ENCODE measurements around the gene AFF3.

Gene AFF3

DNA sequence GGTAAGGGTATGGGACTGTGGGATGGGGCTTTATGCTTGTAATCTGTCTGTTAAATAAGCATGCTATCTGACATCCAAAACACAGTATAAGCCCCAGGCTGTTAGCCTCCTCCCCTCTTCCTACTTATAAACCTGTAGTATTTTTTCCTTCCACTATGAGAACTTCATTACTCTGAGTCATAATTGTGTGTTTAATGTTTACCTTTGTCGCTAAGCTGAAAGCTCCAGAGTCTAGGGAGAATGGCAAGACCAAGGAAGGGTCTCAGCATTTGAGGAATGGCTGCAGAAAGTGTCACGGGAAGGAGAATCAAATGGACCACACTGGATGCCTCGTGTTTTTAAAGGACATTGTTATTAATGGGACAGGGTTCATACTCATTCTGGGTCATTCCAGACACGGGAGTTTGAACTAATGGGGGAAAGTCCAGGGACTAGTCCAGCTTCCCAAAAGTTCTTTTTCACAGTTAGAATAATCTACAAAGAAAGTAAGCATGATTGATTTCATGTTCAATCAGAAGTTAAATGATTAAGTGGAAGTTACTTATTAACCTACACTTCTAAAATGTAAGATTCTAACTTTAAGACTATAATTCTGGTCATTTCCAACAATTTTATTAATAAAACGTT, 292.2 kb downstream of the AFF3 start:
- no peak for DNase-seq

DNA sequence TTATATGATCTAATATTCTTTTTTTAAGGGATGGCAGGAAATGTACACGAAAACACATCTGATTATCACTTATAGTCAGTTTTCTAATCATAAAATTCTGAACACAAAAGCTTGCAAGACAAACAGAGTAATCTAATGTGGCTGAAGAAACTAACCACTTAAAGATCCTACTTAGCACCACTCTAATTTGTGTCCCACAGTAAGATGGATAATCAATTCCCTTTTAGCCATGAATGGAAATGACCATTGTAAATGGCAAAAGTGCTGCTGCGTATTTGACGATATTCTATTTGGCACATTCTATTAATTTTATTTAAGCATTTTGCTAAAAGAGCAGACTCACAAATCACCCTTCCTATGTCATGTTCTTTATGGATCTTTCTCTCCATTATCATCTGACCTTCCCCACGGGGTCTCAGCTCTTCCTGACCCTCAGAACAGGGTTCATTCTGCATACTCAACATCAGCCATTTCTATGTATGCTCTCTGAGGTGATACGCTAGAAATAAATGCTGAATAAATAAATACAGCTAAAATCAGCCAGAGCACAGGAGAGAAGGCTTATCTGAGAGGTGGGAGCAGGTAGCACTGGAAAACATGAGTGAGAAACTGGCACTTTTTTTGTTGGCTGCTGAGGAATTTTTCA, 295.8 kb downstream of the AFF3 start:
- DNase-seq = no peak

DNA sequence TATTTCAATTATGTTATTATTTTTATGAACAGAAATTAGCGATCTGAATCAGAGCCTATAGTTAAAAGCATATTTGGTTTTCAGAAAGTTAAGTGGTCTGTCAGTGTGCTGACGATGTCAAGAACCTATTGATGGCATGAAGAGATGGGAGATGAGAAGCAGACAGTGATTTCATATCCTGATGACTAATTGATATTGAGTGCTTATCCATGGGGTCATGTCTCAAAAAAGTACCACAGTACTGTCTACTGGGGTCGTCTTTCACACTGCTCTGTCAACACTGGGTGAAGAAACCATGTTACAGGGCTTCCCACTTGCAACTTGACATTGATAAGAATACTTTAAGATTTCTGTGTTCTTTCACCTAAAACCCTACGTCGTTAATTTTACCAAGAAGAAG, 297.1 kb downstream of the AFF3 start:
- no peak for DNase-seq

DNA sequence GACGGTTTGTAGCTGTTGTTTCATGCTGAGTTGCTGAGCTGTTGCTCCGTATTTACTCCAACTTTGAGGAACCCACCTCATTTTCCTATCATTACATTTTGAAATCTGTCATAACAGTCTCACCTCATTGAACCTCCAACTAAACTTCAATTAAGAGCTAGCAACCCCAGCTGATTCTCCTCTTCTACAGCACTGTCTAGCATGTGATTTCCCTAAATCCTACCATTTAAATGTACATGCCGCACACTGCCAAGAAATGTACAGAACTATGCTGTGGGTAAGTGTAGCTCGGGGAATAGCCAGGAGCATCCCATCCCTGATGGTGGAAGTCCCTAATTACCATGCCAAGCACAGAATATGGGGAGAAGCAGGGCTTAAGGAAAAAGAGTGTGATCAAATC, 299.9 kb downstream of the AFF3 start:
- no peak for DNase-seq

DNA sequence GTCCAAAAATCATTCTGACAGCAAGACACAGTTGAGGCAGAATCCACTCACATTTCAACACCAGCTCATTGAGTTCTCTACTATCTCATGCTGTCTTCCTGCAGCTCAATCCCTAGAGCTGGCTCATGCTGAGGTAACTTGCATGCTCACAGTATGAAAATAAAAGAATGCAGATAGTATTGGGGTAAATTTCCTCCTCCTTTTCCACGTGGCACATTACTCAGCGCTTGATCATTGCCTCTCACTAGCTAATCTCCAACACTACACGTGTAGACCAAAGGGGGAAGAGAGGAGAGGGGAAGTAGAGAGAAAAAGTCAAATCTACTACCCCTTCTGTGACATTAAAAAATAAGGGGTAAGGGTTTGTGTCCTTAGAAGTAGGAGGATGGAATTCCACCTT, 300.6 kb downstream of the AFF3 start:
- no peak for DNase-seq

DNA sequence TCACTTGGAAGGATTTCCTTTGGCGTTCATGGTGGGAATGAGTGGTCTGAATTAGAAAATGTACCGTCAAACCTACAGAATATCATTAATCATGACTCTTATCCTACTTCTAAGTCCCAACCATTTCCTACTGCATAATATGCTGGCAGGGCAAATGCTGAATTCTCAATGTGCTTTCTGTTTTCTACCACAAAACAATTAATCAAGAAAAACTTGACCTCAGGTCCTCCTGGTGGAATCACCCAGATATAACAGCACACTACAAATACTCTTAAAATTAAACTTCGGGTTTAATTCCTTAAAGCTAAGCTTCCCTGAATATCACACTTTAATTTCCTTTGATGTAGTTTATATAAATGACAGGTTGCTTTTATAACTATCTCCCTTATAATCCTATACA, 301.6 kb downstream of the AFF3 start:
- no peak for DNase-seq

DNA sequence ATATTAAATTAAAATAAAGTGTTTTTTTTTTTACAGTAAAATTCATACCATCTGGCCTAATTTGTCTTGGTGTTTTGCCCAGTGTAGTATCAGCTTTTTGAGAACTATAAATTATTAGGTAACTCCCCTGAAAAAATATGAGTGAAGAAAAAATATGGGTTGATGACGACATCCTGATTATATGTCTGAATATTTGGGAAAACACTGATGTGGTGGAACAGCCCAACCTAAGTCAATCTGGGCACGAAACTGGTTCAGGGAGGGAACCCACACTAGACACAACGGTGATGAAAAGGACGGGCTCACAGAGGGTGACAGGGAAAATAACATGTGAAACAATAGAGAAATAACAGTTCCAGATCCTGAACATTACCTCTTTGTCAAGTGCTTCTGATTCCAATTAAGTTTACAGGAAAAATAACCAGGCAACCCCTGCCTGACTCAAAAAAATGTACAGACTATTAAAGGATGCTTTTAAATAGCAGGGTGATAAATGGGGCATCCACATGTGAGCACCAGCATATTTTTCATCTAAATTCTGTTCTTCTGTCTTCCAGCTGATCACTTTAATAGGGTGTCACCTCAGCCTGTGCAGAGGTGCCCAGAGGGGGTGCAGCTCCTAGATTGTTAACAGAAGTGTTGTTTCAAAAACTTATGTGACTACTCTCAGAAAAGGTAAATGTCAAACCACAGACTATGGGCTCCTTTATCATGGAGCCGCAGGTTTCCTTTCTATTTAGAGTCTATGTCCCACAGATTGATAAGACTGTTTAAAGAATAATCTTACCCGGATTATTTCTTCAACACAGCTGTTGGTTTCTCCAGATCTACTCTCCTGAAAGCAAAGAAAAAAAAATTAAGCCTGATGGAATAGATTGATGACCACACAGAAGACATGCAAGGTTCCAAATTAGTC, 305.4 kb downstream of the AFF3 start:
- no peak for DNase-seq

DNA sequence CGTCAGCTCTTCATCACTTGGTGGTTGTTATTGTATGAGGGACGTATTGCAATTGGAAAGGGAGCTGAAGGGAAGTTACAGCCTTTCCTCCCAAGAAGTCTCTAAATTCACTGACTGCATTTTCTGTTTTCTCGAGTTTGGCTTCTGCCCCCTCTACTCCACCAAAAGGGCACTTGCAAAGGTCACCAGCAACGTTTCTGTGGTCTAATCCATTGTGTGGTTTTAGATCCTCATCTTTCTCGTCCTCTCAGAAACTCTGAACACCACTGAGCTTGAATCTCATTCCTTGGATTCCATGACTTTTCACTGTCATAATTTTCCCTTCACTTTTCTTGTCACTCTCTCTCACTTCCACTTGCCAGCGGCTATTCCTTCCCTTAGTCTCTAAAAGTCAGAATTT, 308.0 kb downstream of the AFF3 start:
- no peak for DNase-seq

DNA sequence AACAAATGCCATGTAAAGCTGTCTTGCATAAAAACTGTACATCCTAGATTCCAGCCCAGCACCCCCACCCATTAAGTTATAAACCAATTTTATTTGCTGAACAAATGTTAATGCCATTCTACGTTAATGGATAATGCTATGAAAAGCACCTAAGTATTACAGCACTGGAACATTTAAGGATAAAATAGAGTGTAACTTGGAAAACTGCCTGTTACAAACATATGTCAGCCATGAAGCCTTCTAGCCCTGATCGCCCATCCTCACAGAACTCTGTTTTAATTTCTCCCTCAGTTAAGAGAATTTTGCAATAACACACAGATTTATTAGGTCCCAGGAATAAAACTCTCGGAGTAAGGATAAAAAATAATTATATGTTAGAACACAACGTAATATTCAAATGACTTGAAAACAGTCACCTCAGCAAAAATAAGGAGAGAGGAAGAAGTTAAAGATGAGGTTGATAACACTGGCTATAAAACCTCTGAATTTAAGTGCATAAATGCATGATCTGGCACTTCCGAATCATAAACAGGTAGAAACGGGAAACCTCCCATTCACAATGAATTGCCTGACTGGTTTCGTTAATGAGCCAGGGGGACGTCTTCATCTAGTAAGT, 308.7 kb downstream of the AFF3 start:
- DNase-seq = no peak

DNA sequence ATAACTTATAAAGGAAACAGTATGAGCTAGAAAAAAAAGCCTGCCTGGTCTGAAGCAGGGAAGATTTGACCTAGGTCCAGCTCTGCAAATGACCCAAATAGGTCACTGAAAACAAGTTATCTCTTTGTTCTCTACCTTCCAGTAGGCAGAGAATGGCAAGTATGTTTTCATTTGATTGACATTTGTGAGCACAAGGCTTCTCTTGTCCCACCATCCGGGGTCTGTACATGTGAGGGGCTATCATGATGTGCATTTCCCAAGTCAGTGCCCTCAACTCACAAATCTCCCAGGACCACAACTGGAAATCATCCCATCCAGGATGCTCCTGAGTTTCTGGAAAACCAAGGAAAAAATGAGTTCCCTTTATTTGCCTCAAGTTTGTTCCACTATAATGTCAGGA, 309.5 kb downstream of the AFF3 start:
- DNase-seq = no peak

DNA sequence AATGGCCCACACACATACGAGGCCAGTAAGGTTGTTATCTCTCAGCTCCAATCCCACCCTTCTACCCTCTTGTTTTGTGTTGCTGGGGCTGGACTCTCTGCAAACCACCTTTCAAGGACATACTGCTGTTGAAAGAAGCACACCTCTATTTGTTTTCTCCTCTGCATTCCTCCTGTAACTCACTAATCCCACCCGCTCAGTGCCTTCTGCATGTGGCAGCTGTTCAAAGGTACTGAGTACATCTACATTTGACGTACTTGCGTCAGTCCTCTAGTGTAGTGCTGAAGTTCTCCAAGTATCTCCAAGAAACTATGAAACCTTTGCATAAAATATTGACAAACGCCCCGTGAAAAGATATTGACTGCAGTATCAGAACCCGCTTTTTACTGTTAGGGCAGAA, 310.6 kb downstream of the AFF3 start:
- DNase-seq = no peak

DNA sequence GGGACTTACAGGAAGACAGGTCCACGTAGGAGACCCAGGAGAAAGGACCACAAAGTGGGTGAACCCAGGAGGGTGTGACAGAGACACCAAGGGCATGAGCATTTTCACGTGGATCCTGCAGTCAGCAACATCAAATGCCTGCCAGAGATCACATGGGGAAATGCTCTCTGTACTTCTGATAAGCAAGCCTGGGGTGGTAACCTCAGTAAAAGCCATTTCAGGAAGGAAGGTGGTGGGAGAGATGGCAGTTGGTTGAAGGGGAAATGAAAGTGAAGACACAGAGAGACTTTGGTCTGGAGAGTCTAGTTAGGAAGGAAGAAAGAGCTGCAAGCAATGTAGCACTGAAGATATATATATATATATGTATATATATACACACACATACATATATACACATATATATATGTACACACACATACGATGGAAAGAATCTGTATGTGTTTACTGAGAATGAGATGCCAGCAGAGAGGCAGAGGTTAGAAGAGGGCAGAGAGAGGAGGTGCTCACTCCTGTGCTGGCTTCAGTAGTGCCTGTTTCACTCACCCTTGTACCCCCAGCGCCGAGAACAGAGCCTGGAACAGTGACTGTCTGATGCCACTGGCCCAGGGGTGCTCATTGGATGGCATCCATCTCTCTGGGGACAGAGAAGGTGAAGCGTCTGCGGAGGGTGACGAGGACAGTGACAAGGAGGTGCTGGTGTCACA, 314.9 kb downstream of the AFF3 start:
- DNase-seq = no peak

DNA sequence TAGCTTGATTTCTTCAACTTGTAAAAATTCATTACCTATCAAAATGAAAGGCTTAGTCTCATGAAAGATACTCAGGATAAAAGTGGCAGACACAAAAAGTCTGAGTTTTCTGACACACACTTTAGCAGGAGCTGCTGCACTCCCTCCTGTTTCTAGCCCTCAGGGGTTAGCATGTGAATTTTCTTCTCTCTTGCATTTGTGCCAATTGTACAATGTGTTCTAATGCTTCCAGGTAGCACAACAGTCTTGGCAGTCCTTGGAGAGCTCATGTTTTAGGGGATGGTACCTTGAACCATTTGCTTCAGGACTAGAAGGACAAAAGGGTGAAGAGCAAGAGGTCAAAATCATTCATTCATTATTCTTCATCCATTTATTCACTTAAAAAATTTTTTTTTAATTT, 316.8 kb downstream of the AFF3 start:
- no peak for DNase-seq

DNA sequence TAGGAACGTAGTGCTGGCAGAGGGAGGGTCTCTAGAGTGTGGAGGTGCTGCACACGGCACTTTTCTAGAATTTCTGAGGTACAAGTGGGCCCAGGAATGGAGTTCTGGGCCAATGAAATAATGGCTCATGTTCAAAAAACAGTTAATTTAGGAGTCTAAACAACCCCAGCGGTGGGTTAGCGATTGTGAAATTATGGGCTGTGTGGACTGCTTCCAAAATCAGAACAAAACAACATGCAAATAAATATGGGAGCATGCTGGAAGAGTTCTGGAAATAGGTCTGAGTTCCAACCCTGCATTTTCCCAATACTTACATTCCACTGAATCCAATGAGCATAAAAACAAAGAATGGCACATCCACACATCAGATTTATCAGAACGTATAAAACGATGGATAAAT, 317.6 kb downstream of the AFF3 start:
- no peak for DNase-seq

DNA sequence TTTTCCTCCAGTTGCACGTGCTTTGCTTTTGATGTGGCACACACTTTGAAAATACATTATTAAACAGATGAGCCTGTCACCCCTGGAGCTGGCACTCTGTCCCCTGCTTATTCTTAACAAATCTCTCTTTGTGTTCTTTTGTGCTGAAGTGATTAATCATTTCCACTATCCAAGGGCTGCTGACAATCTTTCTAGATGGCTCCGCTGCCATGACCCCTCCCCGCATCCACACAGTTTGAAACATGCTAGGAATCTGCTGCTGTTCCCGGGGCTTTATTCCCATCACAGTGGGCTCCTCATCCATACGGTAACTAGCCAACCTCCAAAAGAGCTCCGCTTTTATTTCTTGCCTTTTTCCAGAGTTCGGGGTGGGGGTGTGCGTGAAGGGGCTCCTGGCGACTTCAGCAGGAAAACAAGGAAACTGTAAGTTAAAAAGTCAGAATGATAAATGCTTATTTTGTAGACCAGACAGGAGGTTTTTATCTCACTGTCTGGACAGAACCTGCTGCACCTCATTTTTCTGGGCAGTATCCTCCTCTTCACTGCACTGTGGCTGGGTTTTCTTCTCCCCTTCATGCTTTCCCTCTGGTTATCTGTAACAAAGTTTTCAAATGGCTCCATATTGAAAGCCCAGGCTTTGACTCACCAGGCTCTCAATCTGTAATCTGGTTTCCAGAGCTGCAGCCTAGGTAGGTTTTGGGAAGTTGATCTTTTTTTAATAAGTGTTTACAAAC, 319.7 kb downstream of the AFF3 start:
- no peak for DNase-seq

DNA sequence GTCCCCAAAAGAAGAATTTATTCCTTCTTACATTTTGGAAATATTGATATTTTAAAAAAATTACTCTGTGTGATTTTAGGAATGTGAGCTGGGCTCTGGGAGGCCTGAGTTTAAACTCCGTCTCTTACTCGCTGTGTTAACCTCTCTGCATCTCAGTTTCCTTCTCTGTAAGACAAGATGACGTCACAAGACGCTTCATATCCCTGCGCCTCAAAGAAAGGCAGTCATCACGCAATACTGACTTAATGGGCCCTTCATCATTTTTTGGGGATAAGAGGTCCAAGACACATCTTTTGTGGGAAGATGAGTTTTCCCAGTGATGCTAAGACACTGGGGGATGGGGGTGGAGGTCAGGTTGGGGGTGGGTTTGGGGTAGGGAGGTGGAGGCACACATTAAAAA, 320.4 kb downstream of the AFF3 start:
- DNase-seq = no peak

DNA sequence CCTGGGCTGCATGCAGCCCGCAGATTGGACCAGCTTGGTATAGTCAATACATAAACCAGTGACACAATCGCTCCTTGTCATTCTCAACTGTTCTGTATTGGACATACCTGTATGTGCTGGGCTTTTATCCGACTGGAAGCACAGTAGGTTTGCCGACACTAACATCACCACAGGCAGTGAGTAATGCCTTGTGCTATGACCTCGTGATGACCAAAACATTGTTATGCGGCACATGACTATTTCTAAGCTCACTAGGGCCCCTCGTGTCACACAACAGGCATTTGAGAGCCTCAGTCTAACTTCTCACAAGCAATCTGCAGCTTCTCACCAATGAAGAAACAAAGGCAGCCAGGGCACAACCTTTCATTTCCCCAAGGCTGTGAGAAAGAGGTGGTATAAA, 320.8 kb downstream of the AFF3 start:
- no peak for DNase-seq

DNA sequence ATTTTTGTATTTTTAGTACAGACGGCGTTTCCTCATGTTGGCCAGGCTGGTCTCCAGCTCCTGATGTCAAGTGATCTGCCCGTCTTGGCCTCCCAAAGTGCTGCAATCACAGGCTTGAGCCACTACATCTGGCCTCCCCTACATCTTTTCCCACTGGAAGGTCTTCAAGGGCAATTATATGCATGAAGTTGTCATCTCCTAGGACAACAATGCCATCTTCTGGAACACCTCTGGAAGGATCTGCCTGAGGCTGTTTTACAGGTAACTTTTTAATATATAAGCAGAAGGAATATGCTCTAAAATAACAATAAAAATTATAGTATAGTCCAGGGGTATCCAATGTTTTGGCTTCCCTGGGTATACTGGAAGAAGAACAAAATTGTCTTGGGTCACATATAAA, 321.4 kb downstream of the AFF3 start:
- no peak for DNase-seq

DNA sequence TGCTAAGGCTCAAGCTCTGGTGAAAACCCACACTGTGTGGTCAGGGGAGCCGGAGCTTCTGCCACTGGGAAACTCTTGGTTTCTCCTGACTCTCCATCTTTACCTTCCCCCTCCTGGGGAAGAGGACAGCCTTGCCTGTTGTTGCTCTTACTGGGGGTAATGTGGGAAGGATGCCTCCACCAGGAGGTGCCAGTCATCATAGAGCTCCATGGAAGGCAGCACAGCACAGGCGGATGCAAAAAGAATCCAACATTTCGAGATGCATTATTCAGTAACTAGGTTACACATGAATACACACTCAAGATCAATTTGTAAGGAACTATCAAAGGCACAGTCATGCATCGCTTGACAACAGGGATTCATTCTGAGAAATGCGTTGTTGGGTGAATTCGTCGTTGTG, 322.6 kb downstream of the AFF3 start:
- no peak for DNase-seq

DNA sequence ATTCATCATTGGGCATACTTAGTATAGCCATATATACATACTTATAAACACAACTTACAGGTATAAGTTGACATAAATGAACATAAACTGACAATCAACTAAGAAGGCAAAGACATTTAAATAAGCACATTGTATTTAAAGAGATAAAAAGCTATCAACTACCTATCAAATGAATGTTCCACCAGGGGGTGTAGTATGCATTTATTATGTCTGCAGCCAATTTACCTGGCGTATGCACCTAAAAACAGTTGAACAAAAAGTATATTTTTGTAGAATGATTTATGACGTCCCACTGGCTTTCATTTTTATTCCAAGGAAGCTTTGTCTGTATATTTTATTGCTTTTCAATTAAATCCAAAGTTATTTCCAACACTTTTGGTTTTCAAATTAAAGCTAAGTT, 323.5 kb downstream of the AFF3 start:
- DNase-seq = no peak

DNA sequence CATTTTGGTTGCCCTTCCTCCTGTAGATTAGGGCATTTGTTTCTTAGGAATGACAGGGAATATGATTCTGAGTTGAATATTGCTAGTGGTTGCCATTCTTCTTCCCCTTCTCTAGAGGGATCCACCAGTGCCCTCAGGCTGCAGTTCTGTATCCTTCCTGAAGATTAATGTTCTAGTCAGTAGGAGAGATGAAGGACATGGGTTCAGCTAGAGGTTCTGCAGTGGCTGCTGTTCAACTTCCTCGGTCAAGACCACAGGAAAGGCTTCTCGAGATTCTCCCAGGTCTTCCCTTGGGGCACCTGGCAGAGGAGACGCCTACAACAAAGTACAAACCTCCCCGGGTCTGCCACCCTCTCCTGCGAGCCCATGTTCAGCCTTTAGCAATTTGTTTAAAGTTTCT, 325.5 kb downstream of the AFF3 start:
- no peak for DNase-seq

DNA sequence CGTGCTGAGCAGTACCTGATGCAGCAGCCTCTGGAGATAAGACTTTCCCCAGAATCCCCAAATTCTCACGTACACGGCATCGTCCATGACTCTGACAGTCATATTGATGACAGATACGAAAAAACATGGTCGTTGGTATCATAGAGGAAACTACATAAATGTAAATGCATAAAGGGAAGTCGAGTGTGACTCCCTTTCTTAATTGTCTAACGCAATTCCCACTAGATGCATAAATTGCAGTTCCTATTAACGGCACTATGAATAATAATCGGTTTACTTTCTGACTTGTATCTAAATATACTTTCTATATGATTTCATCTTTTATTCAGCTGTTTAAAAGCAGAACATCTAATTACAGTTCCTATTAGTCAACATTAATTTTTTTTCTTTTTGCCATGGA, 330.0 kb downstream of the AFF3 start:
- DNase-seq = no peak

Measured in amniotic stem cell (primary cell).